Activated CD8-positive, alpha-beta T cell treated with anti-CD3 and anti-CD28 coated beads for 36 hours (primary cell): ENCODE measurements around the gene C2CD3. TPM values are rescaled to one million over a fixed set of nuclear protein-coding genes. Genes with fewer than 3 reads are reported as not detected.
"Not testable (repeated sequence)": the region's sequence is repeated elsewhere in the genome, so short reads cannot be mapped to it uniquely, and the experiment has no call there.

Experiments
- ATAC-seq: fragments of 200-7000 bp; cut with Tn5 transposase; one replicate; pipeline ENCODE4 v1.10.0; 2021; ENCODE audit warnings: mild to moderate bottlenecking, moderate library complexity
- CTCF ChIA-PET: fragments of 350-600 bp; sonication (Branson Sonifier 250); formaldehyde crosslinking; loops from one replicate; lab custom pipeline; 2021; ENCODE audit warnings: antibody characterized with exemption; lab: Charles Lee
- POLR2A ChIA-PET: fragments of 350-600 bp; sonication (Branson Sonifier 250); formaldehyde crosslinking; loops from one replicate; lab custom pipeline; 2021; ENCODE audit warnings: antibody characterized with exemption; lab: Charles Lee
- DNase-seq: peaks from one replicate; pipeline ENCODE4 v3.0.0-alpha.2; 2020
- H3K27ac Mint-ChIP-seq: one replicate; pipeline ENCODE4 v1.8.0; 2021; ENCODE audit warnings: mild to moderate bottlenecking, mixed read lengths
- H3K27me3 Mint-ChIP-seq: one replicate; pipeline ENCODE4 v1.8.0; 2021; ENCODE audit warnings: mixed read lengths
- H3K36me3 Mint-ChIP-seq: one replicate; pipeline ENCODE4 v1.8.0; 2021; ENCODE audit warnings: low read depth, mixed read lengths
- H3K4me1 Mint-ChIP-seq: one replicate; pipeline ENCODE4 v1.8.0; 2021; ENCODE audit warnings: low read depth, mixed read lengths
- H3K4me3 Mint-ChIP-seq: one replicate; pipeline ENCODE4 v1.8.0; 2021; ENCODE audit warnings: mild to moderate bottlenecking, moderate library complexity, mixed read lengths
- H3K9me3 Mint-ChIP-seq: one replicate; pipeline ENCODE4 v1.8.0; 2021; ENCODE audit warnings: mixed read lengths
- intact Hi-C: fragments of 100-400 bp; cut with micrococcal nuclease; formaldehyde crosslinking; loops from one replicate; pipeline ENCODE4 v1.10.0; 2022
- total RNA-seq, 2 experiments: library from RNA; stranded (reverse); gene quantifications; one replicate each; pipeline ENCODE4 v1.2.3, GENCODE V29; 2021
- TF ChIP-seq, protein P1 (sequence below): fragments of 200-600 bp; IDR thresholded peaks from one replicate; pipeline ENCODE4 v1.8.0; 2022; ENCODE audit warnings: antibody characterized with exemption, mild to moderate bottlenecking

Gene C2CD3
- total RNA-seq, 2 experiments from 2014 or later = 22.5 to 25.6 TPM

DNA sequence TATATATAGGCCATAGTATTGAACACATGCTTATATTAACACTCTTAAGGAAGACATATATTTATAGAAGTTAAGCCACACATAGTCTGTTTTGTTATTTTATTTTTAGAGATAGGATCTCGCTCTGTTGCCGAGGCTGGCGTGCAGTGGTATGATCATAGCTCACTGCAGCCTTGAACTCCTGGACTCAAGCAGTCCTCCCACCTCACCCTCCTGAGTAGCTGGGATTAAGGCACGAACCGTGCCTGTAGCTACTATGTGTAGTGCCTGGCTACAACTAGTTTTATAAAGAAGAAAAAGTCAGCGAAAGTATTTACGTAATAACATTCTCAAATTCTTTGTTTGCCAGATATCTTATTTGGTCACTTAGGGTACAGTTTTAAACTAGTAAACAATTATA lies 182.6 kb downstream of the C2CD3 start:
- Mint-ChIP-seq H3K4me1 (peaks cover 41% of the 10 kb centered on the region), H3K4me3 (no peak overlapping the region), H3K36me3 (no peaks in the 10 kb centered on the region), H3K9me3 (no peaks in the 10 kb centered on the region), H3K27me3 (no peaks in the 10 kb centered on the region), H3K27ac (no peak overlapping the region)
- ChIA-PET POLR2A (interaction anchor here (2.3 kb wide), 1 partner anchor 17 kb away, joined by 7 read pairs; no protein-coding TSS in a partner anchor), CTCF (no interaction called here)
- ATAC-seq (no peak), DNase-seq (no peak)
- intact Hi-C loops = loop anchor here (10.0 kb wide), 1 partner anchor 187 kb away; the partner anchor contains the start of genes C2CD3 and PPME1
- TF ChIP-seq, protein P1, sequence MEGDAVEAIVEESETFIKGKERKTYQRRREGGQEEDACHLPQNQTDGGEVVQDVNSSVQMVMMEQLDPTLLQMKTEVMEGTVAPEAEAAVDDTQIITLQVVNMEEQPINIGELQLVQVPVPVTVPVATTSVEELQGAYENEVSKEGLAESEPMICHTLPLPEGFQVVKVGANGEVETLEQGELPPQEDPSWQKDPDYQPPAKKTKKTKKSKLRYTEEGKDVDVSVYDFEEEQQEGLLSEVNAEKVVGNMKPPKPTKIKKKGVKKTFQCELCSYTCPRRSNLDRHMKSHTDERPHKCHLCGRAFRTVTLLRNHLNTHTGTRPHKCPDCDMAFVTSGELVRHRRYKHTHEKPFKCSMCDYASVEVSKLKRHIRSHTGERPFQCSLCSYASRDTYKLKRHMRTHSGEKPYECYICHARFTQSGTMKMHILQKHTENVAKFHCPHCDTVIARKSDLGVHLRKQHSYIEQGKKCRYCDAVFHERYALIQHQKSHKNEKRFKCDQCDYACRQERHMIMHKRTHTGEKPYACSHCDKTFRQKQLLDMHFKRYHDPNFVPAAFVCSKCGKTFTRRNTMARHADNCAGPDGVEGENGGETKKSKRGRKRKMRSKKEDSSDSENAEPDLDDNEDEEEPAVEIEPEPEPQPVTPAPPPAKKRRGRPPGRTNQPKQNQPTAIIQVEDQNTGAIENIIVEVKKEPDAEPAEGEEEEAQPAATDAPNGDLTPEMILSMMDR = no peak

DNA sequence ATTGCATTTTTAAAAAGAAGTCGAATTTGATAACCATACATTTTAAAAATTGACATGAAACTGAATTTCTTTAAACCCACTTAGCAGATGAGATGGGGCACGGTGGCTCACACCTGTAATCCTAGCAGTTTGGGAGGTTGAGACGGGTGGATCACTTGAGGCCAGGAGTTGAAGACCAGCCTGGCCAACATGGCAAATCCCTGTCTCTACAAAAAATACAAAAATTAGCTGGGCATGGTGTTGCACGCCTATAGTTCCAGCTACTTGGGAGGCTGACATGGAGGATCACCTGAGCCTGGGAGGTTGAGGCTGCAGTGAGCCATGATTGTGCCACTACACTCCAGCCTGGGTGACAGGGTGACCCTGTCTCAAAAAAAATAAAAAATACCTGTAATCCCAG lies 185.1 kb downstream of the C2CD3 start:
- H3K27ac Mint-ChIP-seq = peak overlapping the region; percentile 23
- intact Hi-C loops = loop anchor here (10.0 kb wide), 1 partner anchor 189 kb away; the partner anchor contains the start of genes C2CD3 and PPME1

DNA sequence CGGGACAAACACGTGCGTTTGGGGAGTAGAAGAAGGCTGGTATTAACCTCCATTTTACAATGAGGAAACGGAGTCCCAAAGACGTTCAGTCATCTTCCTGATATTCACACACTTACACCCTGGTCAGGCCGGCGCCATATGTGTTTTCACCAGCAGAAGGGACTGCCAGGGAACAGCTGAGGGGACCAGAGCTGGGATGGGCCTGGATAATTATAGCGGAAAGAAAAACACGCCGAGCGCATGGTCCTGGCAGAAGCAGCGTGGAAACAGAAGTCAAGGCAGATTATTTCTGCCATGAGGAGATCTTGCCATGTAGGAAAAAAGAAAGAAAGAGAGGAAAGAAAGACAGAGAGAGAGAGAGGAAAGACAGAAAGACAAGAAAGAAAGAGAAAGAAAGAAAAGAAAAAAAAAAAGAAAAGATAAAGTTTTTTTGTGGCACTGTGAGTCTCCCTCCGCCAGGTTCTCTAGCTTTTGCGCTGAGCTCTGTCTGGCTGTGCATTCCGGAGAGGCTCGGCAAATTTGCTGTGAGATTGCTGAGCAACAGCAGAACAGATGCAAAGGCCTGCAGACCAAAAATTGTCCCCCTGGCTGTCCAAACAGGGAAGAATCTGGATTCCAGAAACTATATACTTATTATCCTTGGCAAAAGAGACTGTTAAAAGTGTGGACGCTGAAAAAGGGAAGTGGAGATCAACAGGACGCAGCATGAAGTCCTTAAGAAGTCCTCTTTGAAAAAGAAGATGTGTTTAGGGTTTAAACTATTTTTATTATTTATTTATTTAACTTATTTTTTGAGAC lies 186.9 kb downstream of the C2CD3 start:
- ATAC-seq = no peak
- H3K4me3 Mint-ChIP-seq = peak overlapping the region; percentile 86
- H3K27me3 Mint-ChIP-seq = no peaks in the 10 kb centered on the region
- ChIA-PET POLR2A (interaction anchor here (1.6 to 16.4 kb wide), 6 partner anchors 9 to 46 kb away, joined by 6 to 269 read pairs (median 44); partner anchors contain the start of gene UCP3), CTCF (interaction anchor here (1.0 to 4.7 kb wide), 3 partner anchors 11 to 20 kb away, joined by 4 to 17 read pairs (median 4); no protein-coding TSS in a partner anchor)
- TF ChIP-seq, protein P1 = no peak
- peak overlapping the region; percentile 95 for H3K27ac Mint-ChIP-seq
- DNase-seq = no peak
- H3K4me1 Mint-ChIP-seq = peaks cover 33% of the 10 kb centered on the region
- H3K9me3 Mint-ChIP-seq = no peaks in the 10 kb centered on the region
- intact Hi-C loops = loop anchor here (5.0 to 10.0 kb wide), 2 partner anchors 33 to 191 kb away; partner anchors contain the start of genes C2CD3 and PPME1
- peaks cover 32% of the 10 kb centered on the region for H3K36me3 Mint-ChIP-seq

More for the DNA sequence above, 185.1 kb downstream of the C2CD3 start:
- CTCF ChIA-PET, DNase-seq, H3K9me3 Mint-ChIP-seq, H3K27me3 Mint-ChIP-seq, ATAC-seq, H3K4me3 Mint-ChIP-seq: not testable (repeated sequence)
- H3K4me1 Mint-ChIP-seq = peaks cover 21% of the 10 kb centered on the region
- H3K36me3 Mint-ChIP-seq = peaks cover 16% of the 10 kb centered on the region
- POLR2A ChIA-PET = interaction anchor here (10.2 kb wide), 1 partner anchor 11 kb away, joined by 176 read pairs; no protein-coding TSS in a partner anchor

DNA sequence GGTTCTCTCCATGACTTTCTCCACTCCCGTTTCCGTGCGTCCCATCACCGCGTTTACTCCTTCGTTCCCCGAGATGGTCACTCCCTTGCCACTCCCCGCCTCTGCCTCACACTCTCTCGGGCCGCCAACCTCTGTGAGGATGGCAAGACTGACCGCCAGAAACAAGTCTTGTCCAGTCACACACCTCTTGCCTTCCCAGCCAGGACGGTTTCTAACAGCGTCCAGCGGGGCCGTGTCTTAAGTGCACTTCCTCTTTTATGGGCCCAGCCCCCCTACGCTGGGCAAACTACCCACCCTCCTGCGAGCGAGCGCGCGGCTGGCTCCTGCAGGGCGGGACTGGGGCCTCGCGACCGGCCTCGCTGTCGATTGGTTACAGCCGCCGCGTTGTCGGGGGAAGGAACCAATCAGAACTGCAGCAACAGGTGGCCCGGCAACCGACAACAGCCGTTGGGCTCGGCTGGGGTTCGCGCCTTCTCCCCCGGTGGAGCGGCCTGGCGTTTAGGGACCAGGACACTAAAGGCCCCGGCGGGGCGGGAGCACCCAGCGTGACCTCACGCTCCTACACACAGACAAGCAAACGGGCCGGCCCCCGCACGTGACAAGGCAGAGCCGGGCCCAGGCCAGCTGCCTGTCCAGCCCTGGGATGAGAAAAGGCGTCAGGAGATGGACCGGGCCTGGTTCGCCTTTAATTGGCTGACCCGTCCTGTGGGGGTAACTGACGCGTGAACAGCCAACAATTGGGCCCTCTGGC lies 187.6 kb downstream of the C2CD3 start:
- POLR2A ChIA-PET = interaction anchor here (0.9 to 16.4 kb wide), 9 partner anchors 8 to 54 kb away, joined by 3 to 269 read pairs (median 43); partner anchors contain the start of gene UCP3
- CTCF ChIA-PET = interaction anchor here (1.0 to 4.7 kb wide), 3 partner anchors 11 to 19 kb away, joined by 4 to 17 read pairs (median 4); no protein-coding TSS in a partner anchor
- ATAC-seq (peak; percentile 85), DNase-seq (peak; percentile 97)
- TF ChIP-seq, protein P1 = no peak
- Mint-ChIP-seq H3K27ac (peak overlapping the region; percentile 95), H3K27me3 (no peaks in the 10 kb centered on the region), H3K4me3 (peak overlapping the region; percentile 86), H3K4me1 (peaks cover 41% of the 10 kb centered on the region), H3K9me3 (no peaks in the 10 kb centered on the region), H3K36me3 (peaks cover 40% of the 10 kb centered on the region)
- intact Hi-C loops = loop anchor here (5.0 to 10.0 kb wide), 2 partner anchors 34 to 192 kb away; partner anchors contain the start of genes C2CD3 and PPME1

DNA sequence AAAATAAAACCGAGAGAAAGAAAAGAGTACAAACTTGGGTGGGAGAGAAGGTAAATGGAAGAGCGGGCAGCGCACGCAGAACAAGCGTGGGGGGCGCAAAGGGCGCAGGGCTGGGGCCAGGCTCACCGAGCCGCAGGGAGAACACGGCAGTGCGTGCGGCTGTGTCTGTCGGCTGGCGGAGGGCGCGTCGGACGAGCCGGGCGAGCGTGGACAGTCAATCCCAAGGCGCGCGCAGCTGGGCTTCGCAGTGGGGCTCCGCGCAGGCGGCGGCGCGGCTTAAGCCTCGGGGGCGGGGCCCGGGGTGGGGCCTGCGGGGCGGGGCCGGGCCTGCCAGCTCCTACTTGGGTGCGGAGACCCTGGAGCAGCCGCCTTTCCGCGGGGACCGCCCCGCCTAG lies 188.2 kb downstream of the C2CD3 start, which contains the start of gene UCP2:
Gene UCP2 (minus strand): TSS at position 249 of the 395 bp plus-strand sequence. CDS start 4,465 bp downstream, outside the sequence.
- CTCF ChIA-PET = interaction anchor here (0.8 to 4.7 kb wide), 2 partner anchors 18 to 26 kb away, joined by 4 to 17 read pairs; partner anchors contain the start of gene UCP3
- Mint-ChIP-seq H3K27ac (peak within 1 kb of the TSS; percentile 98), H3K36me3 (peaks cover 45% of the 10 kb centered on the region), H3K27me3 (no peaks in the 10 kb centered on the region), H3K4me3 (peak within 1 kb of the TSS; percentile 86), H3K4me1 (peaks cover 46% of the 10 kb centered on the region), H3K9me3 (no peaks in the 10 kb centered on the region)
- peak; percentile 67 for ATAC-seq
- TF ChIP-seq, protein P1 = no peak
- peak; percentile 89 for DNase-seq
- intact Hi-C loops = loop anchor here (5.0 to 10.0 kb wide), 2 partner anchors 35 to 192 kb away; partner anchors contain the start of genes C2CD3 and PPME1
- POLR2A ChIA-PET = interaction anchor here (0.9 to 16.4 kb wide), 8 partner anchors 12 to 55 kb away, joined by 3 to 269 read pairs (median 44); partner anchors contain the start of gene UCP3
